ENCODE data around the gene MATN1.

The MATN1 gene

DNA sequence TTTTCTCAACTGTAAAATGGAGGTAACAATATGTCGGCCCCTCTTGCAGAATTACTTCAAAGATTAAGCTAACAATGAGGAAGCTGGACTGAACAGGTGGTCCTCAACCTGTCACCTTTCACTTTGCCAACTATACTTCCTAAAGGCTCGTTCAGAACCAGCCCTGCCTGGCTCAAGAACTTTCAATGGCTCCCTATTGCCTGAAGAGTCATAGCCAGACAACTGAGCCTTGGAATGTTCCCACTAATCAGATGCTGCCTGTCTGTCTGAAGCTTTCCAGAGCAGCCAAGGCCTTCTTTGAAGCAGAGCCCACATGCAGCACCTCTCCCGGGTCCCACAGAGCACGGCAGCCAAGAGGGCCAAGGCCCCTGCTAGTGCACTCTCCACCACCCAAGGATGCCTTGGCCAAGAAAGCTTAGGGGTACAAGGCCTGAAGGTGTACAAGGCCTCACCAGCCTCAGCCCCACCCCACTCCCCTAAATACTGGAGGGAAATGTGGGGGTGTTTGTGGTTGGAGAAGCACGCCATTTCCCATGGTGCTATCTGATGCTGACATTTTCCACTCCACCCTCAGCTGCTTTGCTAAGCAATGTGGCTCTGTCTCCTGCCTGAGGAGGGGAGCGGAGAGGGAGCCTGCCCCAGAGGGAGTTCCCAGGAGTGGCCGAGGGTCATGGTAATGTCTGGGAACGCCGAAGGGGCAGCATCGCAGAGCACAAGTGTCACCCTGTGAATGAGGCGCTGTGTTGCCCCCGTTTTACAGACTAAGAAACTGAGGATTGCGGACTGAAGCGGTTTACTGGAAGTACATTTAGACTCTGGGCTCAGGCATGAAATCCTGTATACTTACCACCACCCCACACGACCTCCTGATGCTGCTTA is 42.4 kb upstream of the MATN1 start:
- Histone ChIP-seq H3K27me3 (no peaks in the 10 kb centered on the region), H3K27ac (no peak overlapping the region), H3K4me1 (peaks cover 0 to 40% (median 32%) of the 10 kb centered on the region in 4 donors), H3K4me3 (no peak overlapping the region), H3K9me3 (no peaks in the 10 kb centered on the region), H3K36me3 (no peaks in the 10 kb centered on the region)
- TF ChIP-seq, protein P1, sequence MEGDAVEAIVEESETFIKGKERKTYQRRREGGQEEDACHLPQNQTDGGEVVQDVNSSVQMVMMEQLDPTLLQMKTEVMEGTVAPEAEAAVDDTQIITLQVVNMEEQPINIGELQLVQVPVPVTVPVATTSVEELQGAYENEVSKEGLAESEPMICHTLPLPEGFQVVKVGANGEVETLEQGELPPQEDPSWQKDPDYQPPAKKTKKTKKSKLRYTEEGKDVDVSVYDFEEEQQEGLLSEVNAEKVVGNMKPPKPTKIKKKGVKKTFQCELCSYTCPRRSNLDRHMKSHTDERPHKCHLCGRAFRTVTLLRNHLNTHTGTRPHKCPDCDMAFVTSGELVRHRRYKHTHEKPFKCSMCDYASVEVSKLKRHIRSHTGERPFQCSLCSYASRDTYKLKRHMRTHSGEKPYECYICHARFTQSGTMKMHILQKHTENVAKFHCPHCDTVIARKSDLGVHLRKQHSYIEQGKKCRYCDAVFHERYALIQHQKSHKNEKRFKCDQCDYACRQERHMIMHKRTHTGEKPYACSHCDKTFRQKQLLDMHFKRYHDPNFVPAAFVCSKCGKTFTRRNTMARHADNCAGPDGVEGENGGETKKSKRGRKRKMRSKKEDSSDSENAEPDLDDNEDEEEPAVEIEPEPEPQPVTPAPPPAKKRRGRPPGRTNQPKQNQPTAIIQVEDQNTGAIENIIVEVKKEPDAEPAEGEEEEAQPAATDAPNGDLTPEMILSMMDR (IDR thresholded peaks at IDR 0.05): no peak
- no peak for DNase-seq
- intact Hi-C loops (cut with DNase I; ENCODE audit: low total_unique reads): no loop called here

DNA sequence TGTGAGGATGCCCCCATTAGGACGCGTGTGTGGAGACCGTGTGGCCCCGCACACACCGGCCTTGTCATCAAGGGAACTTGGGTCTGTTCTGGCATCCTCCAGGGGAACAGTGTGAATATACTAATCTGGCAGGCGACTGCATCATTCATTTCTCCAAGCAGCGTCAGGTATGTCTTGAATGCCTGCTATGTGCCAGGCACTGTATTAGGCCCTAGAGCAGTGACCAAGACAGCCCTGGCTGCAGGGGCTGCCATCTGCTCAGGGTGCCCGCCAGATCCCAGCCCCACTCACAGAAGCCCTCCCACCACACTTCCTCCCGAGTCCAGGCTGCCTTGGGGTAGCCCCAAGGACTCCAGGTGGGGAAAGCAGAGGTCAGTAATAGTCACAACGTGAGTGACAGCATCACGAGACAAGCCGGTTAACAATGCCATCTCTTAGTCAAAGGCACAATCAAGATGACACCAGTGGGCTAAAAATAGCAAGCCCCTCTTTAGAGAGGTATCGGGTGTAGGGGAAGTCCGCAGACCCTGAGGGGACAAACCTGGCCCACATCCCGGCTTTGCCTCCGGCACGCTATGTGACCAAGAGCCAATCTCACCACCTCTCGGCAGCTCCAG is 41.7 kb upstream of the MATN1 start:
- Histone ChIP-seq H3K4me1 (peaks cover 0 to 37% (median 32%) of the 10 kb centered on the region in 4 donors), H3K4me3 (no peak overlapping the region), H3K36me3 (no peaks in the 10 kb centered on the region), H3K27ac (no peak overlapping the region), H3K9me3 (no peaks in the 10 kb centered on the region), H3K27me3 (no peaks in the 10 kb centered on the region)
- DNase-seq: no peak
- TF ChIP-seq, protein P1 (IDR thresholded peaks at IDR 0.05): no peak
- intact Hi-C loops (cut with DNase I; ENCODE audit: low total_unique reads): no loop called here

DNA sequence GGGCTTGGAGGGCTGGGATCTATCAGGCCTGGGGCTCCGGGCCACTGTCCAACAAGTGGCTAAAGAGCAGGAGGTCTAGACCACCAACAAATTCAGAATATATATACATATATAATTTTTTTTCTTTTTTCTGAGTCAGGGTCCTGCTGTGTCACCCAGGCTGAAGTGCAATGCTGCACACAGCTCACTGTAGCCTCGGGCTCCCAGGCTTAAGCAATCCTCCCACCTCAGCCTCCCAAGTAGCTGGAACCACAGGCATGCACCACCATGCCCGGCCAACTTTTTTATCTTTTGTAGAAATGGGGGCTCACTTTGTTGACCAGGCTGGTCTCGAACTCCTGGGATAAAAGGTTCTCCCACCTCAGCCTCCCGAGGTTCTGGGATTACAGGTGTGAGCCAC is 41.0 kb upstream of the MATN1 start:
- peaks cover 0 to 37% (median 32%) of the 10 kb centered on the region in 4 donors for H3K4me1 ChIP-seq
- H3K36me3 ChIP-seq: no peaks in the 10 kb centered on the region
- intact Hi-C loops (cut with DNase I; ENCODE audit: low total_unique reads): no loop called here
- no peaks in the 10 kb centered on the region for H3K9me3 ChIP-seq
- peak overlapping the region; percentile 72 to 88 for H3K27ac ChIP-seq
- DNase-seq: no peak
- H3K4me3 ChIP-seq: no peak overlapping the region
- TF ChIP-seq, protein P1 (IDR thresholded peaks at IDR 0.05): no peak
- no peaks in the 10 kb centered on the region for H3K27me3 ChIP-seq

DNA sequence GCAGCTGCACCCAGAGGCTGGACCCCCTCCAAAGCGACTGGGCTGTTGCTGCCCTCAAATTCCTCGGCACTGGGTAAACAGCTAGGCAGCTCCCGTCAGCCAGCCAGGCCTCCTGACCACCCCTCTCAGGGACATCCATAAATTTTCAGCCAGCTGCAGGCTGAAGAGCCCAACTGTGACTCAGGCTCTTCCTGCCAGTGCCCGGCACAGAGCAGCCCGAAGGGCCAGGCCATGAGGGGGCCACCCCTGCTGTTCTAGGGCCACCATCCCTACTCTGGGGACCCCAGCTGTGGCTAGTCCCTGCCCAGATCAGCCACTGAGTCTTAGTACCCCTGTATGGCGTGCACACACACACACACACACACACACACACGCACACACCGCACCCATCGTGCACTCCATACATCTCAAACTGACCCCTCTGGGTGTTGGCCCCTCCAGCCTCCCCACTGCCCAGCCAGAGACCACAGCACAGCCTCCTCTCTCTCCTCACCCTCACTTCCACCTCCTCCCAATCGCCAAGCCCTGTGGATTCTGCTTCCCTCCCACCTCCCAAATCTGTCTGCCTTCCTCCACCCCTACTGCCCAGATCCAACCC is 40.4 kb upstream of the MATN1 start:
- Histone ChIP-seq H3K9me3 (no peaks in the 10 kb centered on the region), H3K4me3 (no peak overlapping the region), H3K27ac (peak overlapping the region; percentile 72 to 88), H3K4me1 (peaks cover 0 to 37% (median 32%) of the 10 kb centered on the region in 4 donors), H3K27me3 (no peaks in the 10 kb centered on the region), H3K36me3 (no peaks in the 10 kb centered on the region)
- TF ChIP-seq, protein P1 (IDR thresholded peaks at IDR 0.05): no peak
- DNase-seq: peak; percentile 60 to 86
- intact Hi-C loops (cut with DNase I; ENCODE audit: low total_unique reads): no loop called here

DNA sequence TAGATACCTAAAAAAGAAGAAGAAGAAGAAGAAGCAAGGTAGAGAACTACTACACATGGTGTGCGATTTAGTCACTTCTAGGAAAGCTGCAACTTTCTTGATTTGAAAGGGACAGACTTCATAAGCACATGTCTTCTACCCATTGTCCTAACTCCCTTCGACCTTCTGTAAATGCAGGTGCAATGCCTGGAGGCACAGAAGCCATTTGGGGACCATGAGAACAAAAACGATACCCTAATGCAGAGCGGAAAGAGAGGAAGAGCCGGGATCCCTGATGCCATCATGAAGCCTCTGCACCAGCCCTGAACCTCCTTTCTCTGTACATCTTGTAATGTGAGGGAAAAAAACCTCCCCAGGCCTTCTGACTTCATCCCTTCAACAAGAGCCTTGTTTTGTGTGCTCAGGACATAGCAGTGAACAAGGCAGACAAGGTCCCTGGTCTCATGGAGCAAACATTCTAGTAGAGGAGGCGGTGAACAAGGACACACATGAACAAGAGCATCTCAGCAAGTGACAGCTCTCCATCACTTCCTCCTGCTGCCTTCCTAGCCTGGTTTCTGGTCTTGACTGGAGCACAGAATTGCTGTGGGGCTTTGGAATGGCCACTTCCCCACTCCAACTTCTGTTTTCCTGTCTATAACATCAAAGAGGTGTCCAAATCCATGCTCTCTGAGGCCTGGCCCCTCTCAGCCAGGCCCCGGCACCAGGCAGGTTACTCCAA is 39.7 kb upstream of the MATN1 start:
- peak overlapping the region; percentile 72 to 88 for H3K27ac ChIP-seq
- intact Hi-C loops (cut with DNase I; ENCODE audit: low total_unique reads): no loop called here
- no peak overlapping the region for H3K4me3 ChIP-seq
- H3K36me3 ChIP-seq: no peaks in the 10 kb centered on the region
- no peaks in the 10 kb centered on the region for H3K9me3 ChIP-seq
- no peak for DNase-seq
- TF ChIP-seq, protein P1 (IDR thresholded peaks at IDR 0.05): no peak
- H3K27me3 ChIP-seq: no peaks in the 10 kb centered on the region
- H3K4me1 ChIP-seq: peaks cover 0 to 37% (median 32%) of the 10 kb centered on the region in 4 donors
